GM19372 (cell line): ENCODE data around the gene TMEM132C.
"Not testable (repeated sequence)": the region's sequence is repeated elsewhere in the genome, so short reads cannot be mapped to it uniquely, and the experiment has no call there.

Source experiments
- ATAC-seq: cut with Tn5 transposase; IDR thresholded peaks from one replicate; pipeline ENCODE4 v1.9.1; 2021; ENCODE audit warnings: mild to moderate bottlenecking, low read depth, moderate library complexity; ENCODE audit not compliant: unreplicated experiment

The TMEM132C gene

GRCh38 chr12:128603573-128604115 lies 336.7 kb downstream of the TMEM132C start:
- no peak for ATAC-seq

- ATAC-seq = not testable (repeated sequence)
Observed at GRCh38 chr12:128604219-128604618, 337.2 kb downstream of the TMEM132C start.

GRCh38 chr12:128606051-128606450 lies 339.1 kb downstream of the TMEM132C start:
- ATAC-seq = no peak

- ATAC-seq = no peak
Observed at GRCh38 chr12:128606538-128606937, 339.6 kb downstream of the TMEM132C start.

GRCh38 chr12:128606970-128607369 lies 340.0 kb downstream of the TMEM132C start:
- ATAC-seq = no peak

GRCh38 chr12:128607641-128608040 lies 340.7 kb downstream of the TMEM132C start:
- no peak for ATAC-seq

GRCh38 chr12:128609861-128610260 lies 342.9 kb downstream of the TMEM132C start:
- no peak for ATAC-seq

- ATAC-seq = no peak
Observed at GRCh38 chr12:128611736-128612135, 344.8 kb downstream of the TMEM132C start.

GRCh38 chr12:128612150-128612850 lies 345.3 kb downstream of the TMEM132C start:
- no peak for ATAC-seq

- no peak for ATAC-seq
Observed at GRCh38 chr12:128613837-128614590, 347.0 kb downstream of the TMEM132C start.

- no peak for ATAC-seq
Observed at GRCh38 chr12:128617304-128617833, 350.4 kb downstream of the TMEM132C start.

GRCh38 chr12:128619263-128619662 lies 352.3 kb downstream of the TMEM132C start:
- ATAC-seq = no peak

GRCh38 chr12:128621304-128621703 lies 354.3 kb downstream of the TMEM132C start:
- no peak for ATAC-seq

- no peak for ATAC-seq
Observed at GRCh38 chr12:128623748-128624147, 356.8 kb downstream of the TMEM132C start.

GRCh38 chr12:128626808-128627320 lies 359.9 kb downstream of the TMEM132C start:
- no peak for ATAC-seq

- no peak for ATAC-seq
Observed at GRCh38 chr12:128627659-128628058, 360.7 kb downstream of the TMEM132C start.

GRCh38 chr12:128629979-128630378 lies 363.0 kb downstream of the TMEM132C start:
- ATAC-seq = no peak

GRCh38 chr12:128637642-128638606 lies 371.0 kb downstream of the TMEM132C start:
- ATAC-seq = no peak

- ATAC-seq = no peak
Observed at GRCh38 chr12:128639089-128639488, 372.1 kb downstream of the TMEM132C start.

GRCh38 chr12:128643155-128643554 lies 376.2 kb downstream of the TMEM132C start:
- ATAC-seq = no peak
